HG02852 (cell line): ENCODE measurements around the gene OPRPN.

Experiments used
- ATAC-seq: cut with Tn5 transposase; IDR thresholded peaks from one replicate; pipeline ENCODE4 v1.9.1; 2021; ENCODE audit warnings: mild to moderate bottlenecking, moderate library complexity; ENCODE audit not compliant: unreplicated experiment

OPRPN gene, protein sequence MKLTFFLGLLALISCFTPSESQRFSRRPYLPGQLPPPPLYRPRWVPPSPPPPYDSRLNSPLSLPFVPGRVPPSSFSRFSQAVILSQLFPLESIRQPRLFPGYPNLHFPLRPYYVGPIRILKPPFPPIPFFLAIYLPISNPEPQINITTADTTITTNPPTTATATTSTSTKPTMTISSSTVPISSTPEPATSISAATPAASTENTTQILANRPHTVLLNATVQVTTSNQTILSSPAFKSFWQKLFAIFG

DNA sequence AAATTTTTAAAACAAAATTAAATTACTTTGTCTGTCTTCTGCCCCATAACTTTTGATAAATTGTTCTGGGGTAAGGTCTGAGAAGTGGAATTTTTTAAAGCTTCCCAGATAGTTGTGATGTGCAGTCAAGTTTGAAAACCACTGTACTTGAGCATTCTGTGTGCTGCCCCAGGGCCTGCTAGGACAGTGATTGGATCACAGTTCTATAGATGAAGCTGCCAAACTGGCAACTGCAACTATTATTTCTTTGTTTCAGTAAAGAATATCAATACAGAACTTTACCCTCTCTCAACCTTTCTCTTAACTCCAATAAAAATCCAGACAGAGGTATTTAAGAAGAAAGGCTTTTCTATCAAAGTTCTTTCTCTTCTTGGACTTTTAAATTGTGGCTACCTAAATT, at the start of gene OPRPN:
TSS of gene OPRPN (plus strand) at position 361 of the 400 bp plus-strand sequence. CDS start 1,346 bp downstream, outside the sequence.
- ATAC-seq, result no peak

GRCh38 chr4:70356185-70356584, 41.6 kb upstream of the OPRPN start:
- no peak for ATAC-seq

GRCh38 chr4:70359115-70359661, 38.6 kb upstream of the OPRPN start:
- no peak for ATAC-seq

DNA sequence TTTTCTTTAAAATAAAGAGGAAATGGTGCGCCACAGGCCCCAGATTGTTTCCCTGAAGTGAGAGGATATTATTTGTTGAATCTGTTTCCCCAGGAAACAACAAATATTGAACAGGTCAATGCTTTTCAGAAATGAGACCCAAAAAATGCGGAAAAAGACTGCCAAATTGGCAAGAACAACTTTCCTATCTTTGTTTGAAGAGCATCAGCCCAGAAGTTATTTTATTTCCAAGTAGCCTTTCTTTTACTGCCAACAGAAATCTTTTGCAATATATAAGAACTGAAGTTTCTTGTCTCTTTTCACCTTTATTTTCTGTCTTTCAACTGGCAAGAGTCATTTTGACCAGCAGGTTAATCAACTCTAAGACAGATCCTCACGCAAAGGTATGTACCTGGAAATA, 37.3 kb upstream of the OPRPN start, which contains the start of gene SMR3A:
TSS of gene SMR3A (plus strand) at position 301 of the 400 bp plus-strand sequence. CDS start 1,356 bp downstream, outside the sequence.
- no peak for ATAC-seq

DNA sequence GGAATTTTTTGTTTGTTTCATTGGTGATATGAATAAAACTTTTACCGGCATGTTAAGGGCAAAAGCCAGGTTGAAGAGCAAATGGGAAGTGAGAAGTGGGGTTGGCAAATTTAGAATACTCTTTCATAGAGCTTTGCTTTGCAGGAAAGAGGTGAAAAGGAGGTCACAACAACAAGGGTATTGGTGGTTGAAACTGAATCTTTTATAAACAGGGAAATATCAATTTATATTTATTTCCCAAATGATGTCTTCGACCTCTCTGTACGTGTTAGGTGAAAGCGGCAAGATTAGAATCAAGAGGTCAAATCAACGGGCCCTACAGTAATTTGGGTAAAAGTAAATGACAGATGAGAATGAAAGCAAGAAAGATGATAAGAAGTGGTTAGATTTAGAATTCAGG, 33.7 kb upstream of the OPRPN start:
- ATAC-seq, result no peak

GRCh38 chr4:70365479-70365878, 32.3 kb upstream of the OPRPN start:
- ATAC-seq, result no peak

- ATAC-seq, result no peak
Observed at GRCh38 chr4:70367813-70368212, 29.9 kb upstream of the OPRPN start.

DNA sequence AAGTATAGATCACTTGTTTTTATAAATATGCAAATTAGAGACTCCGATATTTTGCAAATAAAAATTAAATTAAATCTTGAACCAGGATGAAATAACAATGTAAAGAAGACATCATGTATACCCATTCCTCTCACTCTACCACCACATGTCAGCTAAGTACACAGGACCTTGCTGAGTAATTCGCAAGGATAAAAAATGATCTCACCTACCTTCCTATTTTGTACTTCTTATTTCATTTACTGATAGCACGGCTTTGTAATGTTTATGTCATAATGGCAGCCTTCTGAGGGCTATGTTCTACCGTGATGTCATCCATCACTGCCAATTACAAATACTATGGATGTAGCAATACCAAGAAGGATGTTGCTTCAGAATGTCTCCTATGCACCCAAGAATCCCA, 25.8 kb upstream of the OPRPN start:
- ATAC-seq, result no peak

- ATAC-seq, result no peak
Observed at GRCh38 chr4:70372760-70373159, 25.0 kb upstream of the OPRPN start.

- ATAC-seq, result no peak
Observed at GRCh38 chr4:70380578-70380977, 17.2 kb upstream of the OPRPN start.

DNA sequence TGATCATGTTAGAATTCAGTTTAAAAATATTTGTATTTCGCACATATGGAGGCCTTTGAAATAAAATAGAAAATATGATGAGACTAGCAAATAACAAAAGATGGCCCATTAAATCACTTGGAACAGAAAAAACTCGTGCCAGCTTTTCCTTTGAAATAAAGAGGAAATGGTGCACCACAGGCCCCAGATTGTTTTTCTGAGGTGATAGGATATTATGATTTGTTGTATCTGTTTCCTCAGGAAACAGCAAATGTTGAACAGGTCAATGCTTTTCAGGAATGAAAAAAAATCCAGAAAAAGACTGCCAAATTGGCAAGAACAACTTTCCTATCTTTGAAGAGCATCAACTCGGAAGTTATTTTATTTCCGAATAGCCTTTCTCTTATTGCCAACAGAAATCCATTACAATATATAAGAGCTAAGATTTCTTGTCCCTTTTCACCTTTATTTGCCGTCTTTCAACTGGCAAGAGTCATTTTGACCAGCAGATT, 15.0 kb upstream of the OPRPN start, which contains the start of gene SMR3B:
TSS of gene SMR3B (plus strand) at position 441 of the 491 bp plus-strand sequence. CDS start 1,380 bp downstream, outside the sequence.
- no peak for ATAC-seq

- ATAC-seq, result peak; percentile 63
Observed at GRCh38 chr4:70392057-70392776, 5.5 kb upstream of the OPRPN start.

- no peak for ATAC-seq
Observed at GRCh38 chr4:70399319-70399718, 1.6 kb downstream of the OPRPN start.

- peak; percentile 57 for ATAC-seq
Observed at GRCh38 chr4:70402762-70403161, 5.0 kb downstream of the OPRPN start.

DNA sequence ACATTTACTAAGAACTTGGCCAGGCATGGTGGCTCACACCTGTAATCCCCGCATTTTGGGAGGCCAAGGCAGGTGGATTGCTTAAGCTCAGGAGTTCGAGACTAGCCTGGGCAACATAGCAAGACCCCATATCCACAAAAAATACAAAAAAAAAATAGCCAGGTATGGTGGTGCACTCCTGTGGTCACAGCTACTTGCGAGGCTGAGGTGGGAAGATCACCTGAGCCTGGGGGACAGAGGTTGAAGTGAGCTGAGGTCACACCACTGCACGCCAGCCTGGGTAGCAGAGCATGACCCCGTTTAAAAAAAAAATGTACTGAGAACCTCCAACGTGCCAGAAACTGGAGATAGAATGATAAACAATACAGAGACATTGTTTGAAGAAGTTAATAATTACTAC, 8.0 kb downstream of the OPRPN start:
- no peak for ATAC-seq

- ATAC-seq, result no peak
Observed at GRCh38 chr4:70425306-70425705, 27.6 kb downstream of the OPRPN start.

DNA sequence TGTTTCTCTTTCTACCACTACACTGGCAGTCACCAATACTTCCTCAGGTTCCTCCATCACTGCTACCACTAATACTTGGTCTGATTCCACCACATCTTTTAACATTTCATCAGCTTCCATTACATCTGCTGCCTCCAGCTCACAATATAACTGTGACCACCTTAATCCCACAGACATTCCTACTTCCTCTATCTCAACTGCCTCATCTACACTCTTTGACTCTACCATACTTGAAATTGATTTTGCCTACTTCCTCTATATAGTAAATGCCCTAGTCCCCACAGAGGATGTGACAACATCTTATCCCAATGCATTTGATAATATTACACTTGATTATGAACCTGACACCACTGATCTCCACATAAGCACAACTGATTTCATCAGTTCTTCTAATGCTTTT, 29.0 kb downstream of the OPRPN start:
- no peak for ATAC-seq

GRCh38 chr4:70437197-70437596, 39.5 kb downstream of the OPRPN start:
- no peak for ATAC-seq

- no peak for ATAC-seq
Observed at GRCh38 chr4:70442474-70442873, 44.7 kb downstream of the OPRPN start.

DNA sequence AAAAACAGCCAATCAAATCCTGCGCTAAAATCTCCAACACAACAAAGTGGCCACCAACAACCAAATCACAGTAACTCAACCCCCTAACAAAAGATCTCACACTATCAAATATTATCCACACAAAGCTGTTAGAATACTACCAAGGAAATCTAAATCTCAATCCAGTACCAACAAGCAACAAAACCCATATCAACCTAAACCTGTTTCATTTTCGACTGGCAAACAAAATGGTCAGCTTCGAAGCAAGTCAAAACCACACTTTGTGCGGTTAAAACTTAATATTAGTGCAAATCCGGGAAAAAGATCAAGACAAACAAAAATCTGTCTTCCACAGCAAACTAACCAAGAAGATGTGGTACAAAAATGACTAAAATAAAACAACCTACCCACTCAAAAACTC, 45.6 kb downstream of the OPRPN start:
- ATAC-seq, result no peak

DNA sequence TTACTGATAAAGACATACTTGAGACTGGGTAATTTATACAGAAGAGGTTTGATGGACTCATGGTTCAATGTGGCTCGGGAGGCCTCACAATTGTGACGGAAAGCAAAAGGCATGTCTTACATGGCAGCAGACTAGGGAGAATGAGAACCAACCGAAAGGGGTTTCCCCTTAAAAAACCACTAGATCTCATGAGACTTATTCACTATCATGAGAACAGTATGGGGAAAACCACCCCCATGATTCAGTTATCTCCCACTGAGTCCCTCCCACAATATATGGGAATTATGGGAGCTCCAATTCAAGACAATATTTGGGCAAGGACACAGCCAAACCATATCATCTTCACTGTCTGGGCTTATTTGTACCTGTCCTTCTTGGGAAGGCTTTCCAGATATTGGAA, 51.5 kb downstream of the OPRPN start:
- ATAC-seq, result peak; percentile 60

DNA sequence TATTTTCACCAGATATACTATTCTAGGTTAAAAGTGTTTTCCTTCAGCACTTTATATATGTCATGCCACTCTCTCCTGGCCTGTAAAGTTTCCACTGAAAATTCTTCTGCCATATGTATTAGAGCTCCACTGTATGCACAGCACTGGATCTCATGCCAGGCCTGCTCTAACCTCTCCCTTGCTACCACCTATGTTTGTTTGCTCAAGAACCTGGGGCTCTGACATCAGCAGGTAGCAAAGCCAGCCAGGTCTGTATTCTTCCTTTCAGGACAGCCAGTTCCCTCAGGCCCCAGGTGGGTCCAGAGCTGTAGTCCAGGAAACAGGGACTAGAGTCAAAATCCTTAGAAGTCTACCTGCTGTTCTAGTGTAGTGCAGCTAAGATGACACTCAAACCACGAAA, 55.2 kb downstream of the OPRPN start:
- no peak for ATAC-seq
